COLO829 (cell line): ENCODE results near the gene TIMELESS.
A peak's percentile ranks its signal among the peaks of the same experiment; 100 is the strongest.
"Not testable (repeated sequence)": the region's sequence is repeated elsewhere in the genome, so short reads cannot be mapped to it uniquely, and the experiment has no call there.

Source experiments
- DNase-seq: peaks from one replicate; pipeline ENCODE4 v3.0.0; 2012; ENCODE audit warnings: low spot score

TIMELESS gene

GRCh38 chr12:56401612-56402011 is 47.6 kb downstream of the TIMELESS start:
- not testable (repeated sequence) for DNase-seq

DNA sequence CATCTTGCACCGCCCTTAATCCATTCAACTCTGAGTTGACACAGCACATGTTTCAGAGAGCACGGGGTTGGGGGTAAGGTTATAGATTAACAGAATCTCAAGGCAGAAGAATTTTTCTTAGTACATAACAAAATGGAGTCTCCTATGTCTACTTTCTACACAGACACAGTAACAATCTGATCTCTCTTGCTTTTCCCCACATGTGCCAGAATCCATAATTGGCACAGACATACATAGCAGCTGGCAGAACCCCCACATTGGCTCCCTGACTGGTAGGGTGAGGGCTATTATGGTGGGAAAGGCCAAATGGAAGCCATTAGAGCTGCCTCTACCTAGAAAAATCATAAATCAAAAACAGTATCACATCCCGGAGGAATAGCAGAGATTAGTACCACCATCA is 48.1 kb downstream of the TIMELESS start:
- DNase-seq: not testable (repeated sequence)

GRCh38 chr12:56399466-56399865 is 49.8 kb downstream of the TIMELESS start:
- DNase-seq: not testable (repeated sequence)

DNA sequence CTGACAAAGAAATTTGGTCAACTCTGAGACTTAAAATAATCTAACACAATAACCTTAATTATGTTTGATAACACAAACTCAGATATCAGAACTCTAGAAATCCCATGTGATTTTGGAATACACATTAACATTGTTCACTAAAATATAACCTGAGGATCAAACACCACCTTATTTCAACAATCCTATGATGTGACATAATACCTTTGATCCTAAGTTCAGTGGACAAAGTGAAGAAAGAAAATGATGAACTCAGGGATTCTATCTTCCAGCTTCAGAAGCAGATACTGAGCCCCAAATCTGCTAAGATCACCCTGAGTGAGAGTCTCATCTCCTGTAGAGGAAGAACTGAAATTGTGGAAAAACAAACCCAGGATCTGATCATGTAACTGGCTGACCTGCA is 50.9 kb downstream of the TIMELESS start:
- no peak for DNase-seq

DNA sequence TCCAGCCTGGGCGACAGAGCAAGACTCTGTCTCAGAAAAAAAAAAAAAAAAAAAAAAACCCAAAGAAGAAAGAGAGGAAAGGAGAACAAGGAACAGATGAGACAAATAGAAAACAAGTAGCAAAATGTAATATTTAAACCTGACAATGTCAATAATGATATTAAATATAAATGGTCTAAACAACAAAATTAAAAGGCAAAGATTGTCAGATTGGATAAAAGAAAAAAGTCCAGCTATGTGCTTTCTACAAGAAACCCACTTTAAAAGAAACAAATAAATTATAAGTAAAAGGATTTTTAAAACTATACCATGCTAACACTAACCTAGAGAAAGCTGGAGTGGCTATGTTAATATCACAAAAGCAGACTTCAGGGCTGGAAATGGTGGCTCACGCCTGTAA is 56.9 kb downstream of the TIMELESS start:
- no peak for DNase-seq

DNA sequence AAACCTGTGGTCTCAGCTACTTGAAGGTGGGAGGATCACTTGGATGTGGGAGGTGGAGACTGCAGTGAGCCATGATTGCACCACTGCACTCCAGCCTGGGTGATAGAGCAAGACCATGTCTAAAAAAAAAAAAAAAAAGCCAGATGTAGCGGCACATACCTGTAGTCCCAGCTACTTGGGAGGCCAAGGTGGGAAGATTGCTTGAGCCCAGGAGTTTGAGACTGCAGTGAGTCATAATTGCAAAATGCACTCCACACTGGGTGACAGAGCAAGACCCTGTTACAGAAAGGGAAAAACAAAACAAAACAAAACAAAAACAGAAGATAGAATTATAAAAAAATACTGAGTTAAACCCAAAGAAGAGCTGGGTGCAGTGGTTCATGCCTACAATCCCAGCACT is 57.5 kb downstream of the TIMELESS start:
- no peak for DNase-seq

DNA sequence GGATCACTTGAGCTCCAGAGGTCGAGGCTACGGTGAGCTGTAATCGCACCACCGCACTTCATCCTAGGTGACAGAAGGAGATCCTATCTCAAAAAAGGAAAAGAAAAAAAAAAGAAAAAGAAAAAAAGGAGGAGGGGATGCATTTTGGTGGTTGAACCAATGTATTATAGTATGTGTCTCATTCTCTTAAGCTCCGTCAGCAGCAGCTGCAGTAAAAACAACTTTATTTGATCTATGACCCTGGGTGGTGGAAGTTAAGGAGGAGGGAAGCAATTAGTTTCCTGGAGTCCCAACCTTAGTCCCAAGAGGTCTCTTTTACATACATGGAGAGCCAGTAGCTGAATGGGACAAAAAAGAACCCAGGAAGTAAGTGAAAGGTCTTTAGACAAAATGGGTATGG is 59.8 kb downstream of the TIMELESS start:
- no peak for DNase-seq

GRCh38 chr12:56387152-56387736 is 62.0 kb downstream of the TIMELESS start:
- no peak for DNase-seq

DNA sequence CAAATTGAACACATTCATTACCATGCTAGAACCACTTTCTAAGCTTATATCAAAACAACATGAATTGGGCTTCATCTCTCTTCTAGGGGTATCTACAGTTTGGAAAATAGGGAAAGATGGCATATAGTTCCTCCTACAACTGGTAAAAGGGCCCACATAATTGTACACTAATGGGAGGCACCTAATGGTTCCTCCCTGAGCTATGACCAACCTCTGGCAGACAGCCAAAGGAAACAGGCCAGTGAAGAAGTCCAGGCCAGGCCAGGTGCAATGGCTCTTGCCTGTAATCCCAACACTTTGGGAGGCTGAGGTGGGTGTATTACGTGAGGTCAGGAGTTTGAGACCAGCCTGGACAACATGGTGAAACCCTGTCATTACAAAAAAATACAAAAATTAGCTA is 63.4 kb downstream of the TIMELESS start:
- no peak for DNase-seq

GRCh38 chr12:56382611-56383010 is 66.6 kb downstream of the TIMELESS start:
- no peak for DNase-seq

GRCh38 chr12:56377989-56378316 is 71.3 kb downstream of the TIMELESS start:
- DNase-seq: no peak

DNA sequence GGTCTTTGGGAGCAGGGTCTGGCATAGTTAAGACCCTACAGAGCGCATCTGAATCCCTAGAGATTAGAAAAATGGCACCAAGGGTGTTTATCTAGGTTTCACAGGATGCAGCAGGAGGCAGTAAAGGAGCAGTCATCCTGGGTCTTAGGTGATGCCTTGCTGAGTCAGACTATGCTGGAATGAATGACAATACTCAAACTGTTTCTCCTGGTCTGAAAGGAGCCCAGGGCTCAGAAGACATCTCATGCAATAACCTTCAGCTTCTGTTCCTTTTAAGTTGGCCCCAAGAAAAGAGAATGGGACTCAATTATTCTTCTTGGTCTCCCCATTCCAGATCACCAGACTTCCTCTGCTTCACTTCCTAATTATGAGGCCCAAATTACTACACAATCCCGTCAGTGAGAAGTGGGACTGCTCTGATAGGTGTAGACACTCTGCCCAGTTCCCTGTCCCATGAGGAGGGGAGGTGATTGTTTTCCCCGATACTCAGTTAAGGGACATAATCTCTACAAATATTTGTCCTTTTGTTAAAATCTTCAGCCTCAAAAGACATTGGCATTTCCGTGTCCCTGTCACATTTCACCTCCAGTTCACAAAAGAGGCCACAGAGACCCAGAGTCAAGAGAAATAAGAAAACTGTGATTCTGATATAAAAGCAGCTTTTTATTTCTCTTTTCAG is 71.8 kb downstream of the TIMELESS start:
- DNase-seq: peak; percentile 23

DNA sequence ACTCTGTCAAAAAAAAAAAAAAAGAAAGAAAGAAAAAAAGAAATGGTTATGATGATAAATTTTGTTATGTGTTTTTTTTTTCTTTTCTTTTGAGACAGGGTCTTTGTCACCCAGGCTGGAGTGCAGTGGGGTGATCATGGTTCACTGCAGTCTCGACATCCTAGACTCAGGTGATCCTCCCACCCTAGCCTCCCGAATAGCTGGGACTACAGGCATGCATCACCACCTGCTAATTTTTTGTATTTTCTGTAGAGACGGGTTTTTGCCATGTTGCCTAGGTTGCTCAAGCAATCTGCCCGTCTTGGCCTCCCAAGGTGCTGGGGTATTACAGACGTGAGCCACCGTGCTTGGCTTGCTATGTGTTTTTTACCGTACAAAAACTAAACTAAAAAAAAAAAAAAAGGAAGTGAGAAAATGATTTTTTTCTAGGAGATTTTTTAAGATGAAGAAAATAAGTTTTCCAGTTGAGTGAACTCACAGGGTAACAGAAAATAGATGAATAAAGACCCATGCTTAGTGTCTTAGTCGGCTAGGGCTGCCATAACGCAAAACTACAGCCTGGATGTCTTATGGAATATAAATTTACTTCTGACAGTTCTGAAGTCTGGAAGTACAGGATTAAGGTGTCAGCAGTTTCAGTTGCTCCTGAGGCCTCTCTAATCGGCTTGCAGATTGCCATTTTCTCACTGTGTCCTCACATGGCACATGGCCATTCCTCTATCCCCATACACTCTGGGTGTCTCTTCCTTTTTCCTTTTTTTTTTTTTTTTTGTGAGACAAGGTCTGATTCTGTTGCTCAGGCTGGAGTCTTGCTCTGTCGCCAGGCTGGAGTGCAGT is 73.4 kb downstream of the TIMELESS start:
- DNase-seq: no peak

DNA sequence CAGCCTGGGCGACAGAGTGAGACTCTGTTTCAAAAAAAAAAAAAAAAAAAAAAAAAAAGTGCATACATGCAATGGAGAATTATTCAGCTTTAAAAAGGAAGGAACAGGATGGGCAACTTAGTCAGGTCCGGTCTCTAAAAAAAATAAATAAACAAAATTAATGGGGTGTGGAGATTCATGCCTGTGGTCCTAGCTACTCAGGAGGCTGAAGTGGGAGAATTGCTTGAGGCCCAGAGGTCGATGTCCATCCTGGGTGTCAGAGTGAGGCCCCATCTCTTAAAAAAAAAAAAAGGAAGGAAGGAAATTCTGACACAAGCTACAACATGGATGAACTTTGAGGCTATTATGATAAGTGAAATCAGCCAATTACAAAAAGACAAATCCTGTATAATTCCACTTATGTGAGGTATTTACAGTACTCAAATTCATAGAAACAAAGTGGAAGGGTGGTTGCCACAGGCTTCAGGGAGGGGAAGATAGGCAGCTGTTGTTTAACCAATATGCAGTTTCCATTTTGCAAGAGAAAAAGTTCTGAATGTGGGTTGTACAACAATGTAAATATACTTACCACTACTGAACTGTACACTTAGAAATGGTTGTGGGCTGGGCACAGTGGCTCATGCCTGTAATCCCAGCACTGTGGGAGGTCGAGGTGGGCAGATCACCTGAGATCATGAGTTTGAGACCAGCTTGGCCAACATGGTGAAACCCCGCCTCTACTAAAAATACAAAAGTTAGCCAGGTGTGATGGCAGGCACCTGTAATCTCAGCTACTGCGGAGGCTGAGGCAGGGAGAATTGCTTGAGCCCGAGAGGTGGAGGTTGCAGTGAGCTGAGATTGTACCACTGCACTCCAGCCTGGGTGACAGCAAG is 74.3 kb downstream of the TIMELESS start:
- DNase-seq: no peak

GRCh38 chr12:56373515-56373914 is 75.7 kb downstream of the TIMELESS start:
- no peak for DNase-seq

GRCh38 chr12:56366948-56367347 is 82.3 kb downstream of the TIMELESS start:
- no peak for DNase-seq
